Lower leg skin (tissue), 4 donors: ENCODE measurements around the gene KRCC1. TPM values are rescaled to one million over a fixed set of nuclear protein-coding genes. Genes with fewer than 3 reads are reported as not detected.

Experiments
- DNase-seq, 2 donors: peaks; one replicate each; pipeline ENCODE4 v3.0.0-alpha.2; 2019; ENCODE audit warnings: low spot score in 2 of 2
- H3K4me3 ChIP-seq: fragments of 200-600 bp; sonication (generic); 2 replicates; pipeline ENCODE4 v1.5.1; 2017; ENCODE audit warnings: mild to moderate bottlenecking, low read depth; ENCODE audit not compliant: poor library complexity, severe bottlenecking
- POLR2A ChIP-seq, 2 donors: fragments of 450-650 bp; IDR thresholded peaks; one replicate each; pipeline ENCODE4 v1.6.1; 2016 to 2017; ENCODE audit warnings: antibody characterized with exemption in 2 of 2, mild to moderate bottlenecking in 1 of 2, moderate library complexity in 1 of 2
- WGBS, 2 donors: methylation state at CpG; one replicate each; pipeline ENCODE4 v1.1.5; 2018; 5-methylcytosine and 5-hydroxymethylcytosine counted together
- intact Hi-C: fragments of 100-400 bp; cut with DNase I; formaldehyde crosslinking; loops from one replicate; pipeline ENCODE4 v1.15.0; 2023; ENCODE audit warnings: low total_unique reads
- total RNA-seq, 4 donors: library from RNA; depleted of rRNA; stranded (reverse); fragments of >200 nt; gene quantifications; one replicate each; pipeline ENCODE4 v1.1.0, GENCODE V29; 2016
- TF ChIP-seq, protein P1 (sequence below), 3 donors: fragments of 450-650 bp; IDR thresholded peaks; one replicate each; pipeline ENCODE4 v1.5.1; 2016; ENCODE audit warnings: antibody characterized with exemption in 3 of 3, mild to moderate bottlenecking in 3 of 3, moderate library complexity in 2 of 3

The KRCC1 gene
- total RNA-seq, 4 donors from 2014 or later, result 11.5 to 27.9 (median 16.3) TPM

DNA sequence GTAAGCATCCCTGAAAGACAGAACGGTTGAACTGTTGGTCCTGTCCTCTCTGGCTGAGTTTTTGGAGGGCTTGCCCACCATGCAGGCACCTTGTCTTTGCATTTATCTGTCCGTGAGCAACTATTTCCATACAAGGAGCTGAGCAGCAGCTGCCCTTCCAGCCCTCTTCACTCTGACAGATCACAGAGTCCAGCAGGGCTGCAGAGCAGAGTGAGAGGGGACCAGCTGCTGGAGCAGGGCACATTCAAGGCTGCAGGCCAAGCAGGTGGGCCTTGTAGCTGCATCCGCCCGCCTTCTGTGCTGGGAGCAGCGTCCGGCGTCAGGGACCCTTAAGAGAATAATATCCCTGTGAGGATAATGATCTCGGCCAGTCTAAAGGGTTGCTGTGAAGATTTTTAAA, 21.5 kb upstream of the KRCC1 start:
- 92 to 93% methylated on average over 8 of the region's 8 CpGs for WGBS, 2 donors
- intact Hi-C loops, result no loop called here
- DNase-seq, result no peak
- H3K4me3 ChIP-seq, result no peak overlapping the region
- TF ChIP-seq, protein P1, sequence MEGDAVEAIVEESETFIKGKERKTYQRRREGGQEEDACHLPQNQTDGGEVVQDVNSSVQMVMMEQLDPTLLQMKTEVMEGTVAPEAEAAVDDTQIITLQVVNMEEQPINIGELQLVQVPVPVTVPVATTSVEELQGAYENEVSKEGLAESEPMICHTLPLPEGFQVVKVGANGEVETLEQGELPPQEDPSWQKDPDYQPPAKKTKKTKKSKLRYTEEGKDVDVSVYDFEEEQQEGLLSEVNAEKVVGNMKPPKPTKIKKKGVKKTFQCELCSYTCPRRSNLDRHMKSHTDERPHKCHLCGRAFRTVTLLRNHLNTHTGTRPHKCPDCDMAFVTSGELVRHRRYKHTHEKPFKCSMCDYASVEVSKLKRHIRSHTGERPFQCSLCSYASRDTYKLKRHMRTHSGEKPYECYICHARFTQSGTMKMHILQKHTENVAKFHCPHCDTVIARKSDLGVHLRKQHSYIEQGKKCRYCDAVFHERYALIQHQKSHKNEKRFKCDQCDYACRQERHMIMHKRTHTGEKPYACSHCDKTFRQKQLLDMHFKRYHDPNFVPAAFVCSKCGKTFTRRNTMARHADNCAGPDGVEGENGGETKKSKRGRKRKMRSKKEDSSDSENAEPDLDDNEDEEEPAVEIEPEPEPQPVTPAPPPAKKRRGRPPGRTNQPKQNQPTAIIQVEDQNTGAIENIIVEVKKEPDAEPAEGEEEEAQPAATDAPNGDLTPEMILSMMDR (IDR thresholded peaks at IDR 0.05), result no peak
- no peak for TF ChIP-seq POLR2A (IDR thresholded peaks at IDR 0.05)

- intact Hi-C loops, result no loop called here
- no peak overlapping the region for H3K4me3 ChIP-seq
- 39 to 42% methylated on average over 4 of the region's 4 CpGs for WGBS, 2 donors
- no peak for DNase-seq
- TF ChIP-seq, protein P1 (IDR thresholded peaks at IDR 0.05), result no peak
- no peak for TF ChIP-seq POLR2A (IDR thresholded peaks at IDR 0.05)
Measured at GRCh38 chr2:88074854-88075292, 19.3 kb upstream of the KRCC1 start.

- DNase-seq, result no peak
- TF ChIP-seq POLR2A (IDR thresholded peaks at IDR 0.05), result no peak
- TF ChIP-seq, protein P1 (IDR thresholded peaks at IDR 0.05), result no peak
- intact Hi-C loops, result no loop called here
- no peak overlapping the region for H3K4me3 ChIP-seq
Measured at GRCh38 chr2:88074150-88074549, 18.6 kb upstream of the KRCC1 start.

DNA sequence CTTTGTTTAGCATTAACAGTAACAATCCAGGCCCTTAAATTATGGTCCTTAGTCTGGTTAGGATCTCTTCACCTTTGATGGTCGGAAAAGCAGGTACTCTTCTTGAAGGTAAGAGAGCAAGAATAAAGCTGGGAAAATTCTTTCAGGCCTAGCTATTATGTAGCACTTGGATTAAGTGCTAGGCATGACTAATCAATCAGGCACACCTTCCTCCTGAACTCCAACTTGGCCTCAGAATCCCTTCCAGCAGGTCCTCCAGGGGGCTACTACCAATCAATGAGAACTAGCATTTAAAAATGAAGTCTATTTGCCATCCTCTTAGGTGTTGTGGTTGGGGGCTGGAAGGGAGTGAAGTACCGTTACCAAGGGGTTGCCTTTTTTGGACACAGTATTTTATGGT, 15.8 kb upstream of the KRCC1 start:
- DNase-seq, result no peak
- intact Hi-C loops, result no loop called here
- TF ChIP-seq, protein P1 (IDR thresholded peaks at IDR 0.05), result no peak
- no peak for TF ChIP-seq POLR2A (IDR thresholded peaks at IDR 0.05)
- H3K4me3 ChIP-seq, result no peak overlapping the region
- 94 to 96% methylated on average over 2 of the region's 2 CpGs for WGBS, 2 donors

DNA sequence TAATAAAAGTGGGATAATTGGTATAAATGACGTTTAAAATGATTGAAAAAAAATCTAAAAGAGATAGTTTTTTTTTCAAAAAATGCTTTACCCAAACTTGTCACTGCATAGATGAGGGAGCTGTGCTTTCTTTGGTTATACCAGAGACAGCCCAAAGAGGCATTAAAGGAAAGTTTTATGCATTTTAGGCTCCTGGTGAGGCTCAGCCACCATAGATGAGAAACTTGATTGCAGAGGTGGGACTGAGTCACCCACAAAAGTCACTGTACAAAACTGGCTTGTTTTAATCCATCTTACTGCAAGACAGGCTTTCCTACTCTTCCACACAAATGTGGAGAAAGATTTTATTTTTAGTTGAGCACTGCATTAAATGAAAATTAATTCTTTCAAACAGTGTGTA, 14.5 kb upstream of the KRCC1 start:
- TF ChIP-seq POLR2A (IDR thresholded peaks at IDR 0.05), result no peak
- TF ChIP-seq, protein P1 (IDR thresholded peaks at IDR 0.05), result no peak
- no peak for DNase-seq
- no peak overlapping the region for H3K4me3 ChIP-seq
- WGBS, 2 donors, result 78 to 82% methylated on average over 1 of the region's 1 CpG
- intact Hi-C loops, result no loop called here

DNA sequence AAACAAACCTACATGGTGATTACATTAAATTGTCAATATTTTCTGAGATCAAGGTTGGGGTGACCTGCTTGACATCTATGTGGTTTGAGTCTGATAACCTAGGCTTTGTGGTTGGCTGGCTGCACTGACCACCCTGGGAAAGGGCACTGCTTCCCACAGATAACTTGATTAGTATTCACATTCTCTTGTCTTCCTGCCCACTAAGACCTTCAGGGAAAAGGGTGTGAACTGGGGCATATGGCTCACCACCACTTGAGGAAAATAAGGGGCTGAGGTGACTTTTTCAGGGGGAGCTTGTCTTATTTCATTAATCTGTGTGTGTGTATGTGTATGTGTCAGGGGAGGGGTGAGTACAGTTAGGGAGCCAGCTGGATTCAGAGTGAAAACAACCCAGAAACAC, 13.5 kb upstream of the KRCC1 start:
- intact Hi-C loops, result no loop called here
- DNase-seq, result no peak
- H3K4me3 ChIP-seq, result no peak overlapping the region
- TF ChIP-seq POLR2A (IDR thresholded peaks at IDR 0.05), result no peak
- TF ChIP-seq, protein P1 (IDR thresholded peaks at IDR 0.05), result no peak
